HepG2 (cell line): ENCODE measurements around the gene MPV17L2. TPM values are rescaled to one million over a fixed set of nuclear protein-coding genes. Genes with fewer than 3 reads are reported as not detected.

ENCODE experiments used
- ATAC-seq: fragments of 200-7000 bp; cut with Tn5 transposase; 3 replicates; pipeline ENCODE4 v1.9.1; 2020; ENCODE audit warnings: mild to moderate bottlenecking, moderate library complexity
- BruUV-seq: library from RNA; stranded (reverse); fragments of 400-500 nt; replicated peaks from 2 replicates; lab custom pipeline; 2021; lab: Mats Ljungman, UMichigan
- CTCF ChIA-PET: fragments of 300-600 bp; formaldehyde crosslinking; extraction: SDS; loops from one replicate; lab custom pipeline; 2021; ENCODE audit warnings: low total read pairs, inconsistent platforms, low intra/inter-chr PET ratio; lab: Yijun Ruan, JAX
- POLR2A ChIA-PET: fragments of 350-600 bp; sonication (Branson Sonifier 250); formaldehyde crosslinking; loops from one replicate; lab custom pipeline; 2020; ENCODE audit warnings: antibody characterized with exemption, inconsistent platforms; lab: Yijun Ruan, JAX
- DNase-seq: peaks from one replicate; pipeline ENCODE4 v3.0.0-alpha.2; 2015; ENCODE audit warnings: low spot score
- FAIRE-seq: peaks from 3 replicates; lab custom pipeline; 2011; peaks lifted over from hg19 to GRCh38; lab: Jason Lieb, UNC
- H2AFZ ChIP-seq: one replicate; pipeline ENCODE4 v1.6.1; 2011; ENCODE audit warnings: low read length, inconsistent platforms
- H3K27ac ChIP-seq: fragments of 300-600 bp; 3 replicates; pipeline ENCODE4 v1.8.0; 2011; ENCODE audit warnings: mixed run types, mild to moderate bottlenecking, mixed read lengths, low read length, inconsistent platforms; ENCODE audit not compliant: insufficient read depth; ENCODE audit errors: extremely low read length
- H3K27me3 ChIP-seq, 2 experiments: fragments of 200-600 bp in 1 of 2; 2 replicates in 1 of 2; 3 replicates in 1 of 2; pipeline versions ENCODE4 v1.6.0 to v1.8.0; 2011; ENCODE audit warnings: low read length in 2 of 2, mild to moderate bottlenecking in 2 of 2, moderate library complexity in 2 of 2, inconsistent platforms in 1 of 2; ENCODE audit not compliant: insufficient read depth in 2 of 2, control insufficient read depth in 1 of 2
- H3K36me3 ChIP-seq, 2 experiments: fragments of 200-600 bp in 1 of 2; replicated peaks in 1 of 2; 2 replicates in 1 of 2; 3 replicates in 1 of 2; pipeline versions ENCODE4 v1.5.1 to v1.8.0; 2011; ENCODE audit warnings: low read length in 2 of 2, inconsistent platforms in 1 of 2; ENCODE audit not compliant: insufficient read depth in 2 of 2, control insufficient read depth in 1 of 2
- H3K4me1 ChIP-seq: 2 replicates; pipeline ENCODE4 v1.5.1; 2012; ENCODE audit warnings: low read length, inconsistent platforms; ENCODE audit not compliant: insufficient read depth
- H3K4me2 ChIP-seq: 2 replicates; pipeline ENCODE4 v1.6.0; 2011; ENCODE audit warnings: low read depth, low read length, inconsistent platforms
- H3K4me3 ChIP-seq, 3 experiments: fragments of 200-600 bp in 1 of 3; sonication (generic), shearing (Covaris generic) in 1 of 3; replicated peaks in 1 of 3; 2 replicates each; pipeline ENCODE4 v1.5.1; 2011 to 2016; ENCODE audit warnings: low read length in 3 of 3, inconsistent platforms in 2 of 3, low read depth in 2 of 3, mild to moderate bottlenecking in 2 of 3, control low read depth in 1 of 3, mixed read lengths in 1 of 3; ENCODE audit not compliant: insufficient read depth in 1 of 3
- H3K79me2 ChIP-seq: one replicate; pipeline ENCODE4 v1.6.1; 2011; ENCODE audit warnings: low read length, inconsistent platforms; ENCODE audit not compliant: insufficient read depth
- H3K9ac ChIP-seq: 2 replicates; pipeline ENCODE4 v1.6.0; 2011; ENCODE audit warnings: mild to moderate bottlenecking, low read depth, low read length, inconsistent platforms; ENCODE audit not compliant: insufficient read depth
- H3K9me3 ChIP-seq: 2 replicates; pipeline ENCODE4 v1.5.1; 2012; ENCODE audit warnings: mild to moderate bottlenecking, low read length
- H4K20me1 ChIP-seq: 2 replicates; pipeline ENCODE4 v1.6.0; 2011; ENCODE audit warnings: inconsistent platforms, mild to moderate bottlenecking, low read length, moderate library complexity; ENCODE audit not compliant: insufficient read depth
- GABPA ChIP-seq, 2 experiments: IDR thresholded peaks; 2 replicates each; pipeline ENCODE4 v1.6.1; 2011 to 2016; ENCODE audit warnings: low read depth in 2 of 2, low read length in 1 of 2, missing biosample characterization in 1 of 2, missing genetic modification characterization in 1 of 2
- GPN1 ChIP-seq: sonication (generic); formaldehyde crosslinking; IDR thresholded peaks from 2 replicates; pipeline ENCODE4 v1.5.1; 2020; ENCODE audit warnings: missing genetic modification reagents, borderline replicate concordance
- IRF2 ChIP-seq: IDR thresholded peaks from 2 replicates; pipeline ENCODE4 v1.6.1; 2018; ENCODE audit warnings: missing genetic modification reagents, missing compliant biosample characterization
- PTBP1 ChIP-seq: fragments of 200-400 bp; formaldehyde crosslinking; IDR thresholded peaks from 2 replicates; pipeline ENCODE4 v1.6.1; 2018; ENCODE audit warnings: low read length, low read depth; ENCODE audit not compliant: poor library complexity, severe bottlenecking
- TRIM24 ChIP-seq: sonication (generic); formaldehyde crosslinking; IDR thresholded peaks from 2 replicates; pipeline ENCODE4 v1.8.0; 2022; ENCODE audit warnings: mild to moderate bottlenecking, missing genetic modification reagents
- ZBTB7A ChIP-seq: sonication (generic); formaldehyde crosslinking; IDR thresholded peaks from 2 replicates; pipeline ENCODE4 v1.8.0; 2022; ENCODE audit warnings: mild to moderate bottlenecking, missing genetic modification reagents
- ZC3H13 ChIP-seq: sonication (generic); formaldehyde crosslinking; IDR thresholded peaks from 2 replicates; pipeline ENCODE4 v1.8.1; 2023; ENCODE audit warnings: mild to moderate bottlenecking, missing genetic modification reagents, moderate library complexity
- ZNF263 ChIP-seq: sonication (generic); formaldehyde crosslinking; IDR thresholded peaks from 2 replicates; pipeline ENCODE4 v1.4.0; 2020; ENCODE audit warnings: missing genetic modification reagents
- WGBS: methylation state at CpG from one replicate; pipeline ENCODE4 v1.1.6; 2017; ENCODE audit warnings: low lambda C conversion rate; 5-methylcytosine and 5-hydroxymethylcytosine counted together
- in situ Hi-C: cut with HindIII; loops from 2 replicates; pipeline ENCODE4 v1.10.0; 2017; ENCODE audit warnings: low pct_unique_long_range_greater_than_20kb; ENCODE audit not compliant: extremely low pct_ligation_motif_present
- intact Hi-C: fragments of 100-400 bp; cut with micrococcal nuclease; formaldehyde crosslinking; loops from one replicate; pipeline ENCODE4 v1.10.0; 2022; ENCODE audit not compliant: unreplicated experiment
- polyA plus RNA-seq, 8 experiments: library from polyadenylated mRNA; depleted of rRNA in 3 of 8; stranded (reverse) in 7 of 8; unstranded in 1 of 8; fragments of >200 nt; fragmentation: Illumina TruSeq in 4 of 8; extraction: Trizol in 4 of 8; gene quantifications; 2 replicates each; pipeline versions ENCODE4 v1.2.1 to v1.2.3, GENCODE V29; 2011 to 2016; ENCODE audit warnings: low read depth in 4 of 8, missing spikeins in 1 of 8, mixed read lengths in 1 of 8; ENCODE audit not compliant: insufficient read depth in 1 of 8
- total RNA-seq, 5 experiments: library from RNA; depleted of rRNA; stranded (reverse); fragments of >200 nt; fragmentation: Illumina TruSeq; extraction: Trizol; gene quantifications; 2 replicates each; pipeline ENCODE4 v1.2.3, GENCODE V29; 2016; ENCODE audit warnings: low read depth in 1 of 5
- TF ChIP-seq, protein P1 (sequence below), 2 experiments: sonication (generic) in 1 of 2; formaldehyde crosslinking in 1 of 2; IDR thresholded peaks; 2 replicates each; pipeline versions ENCODE4 v1.5.1 to v1.6.1; 2011 to 2020; ENCODE audit warnings: borderline replicate concordance in 1 of 2, low read depth in 1 of 2, low read length in 1 of 2, mild to moderate bottlenecking in 1 of 2, missing genetic modification reagents in 1 of 2, moderate library complexity in 1 of 2
- TF ChIP-seq, protein P2 (sequence below): sonication (generic); formaldehyde crosslinking; IDR thresholded peaks from 2 replicates; pipeline ENCODE4 v1.5.0; 2020; ENCODE audit warnings: mild to moderate bottlenecking, missing genetic modification reagents, borderline replicate concordance
- TF ChIP-seq, protein P3 (sequence below): sonication (generic); formaldehyde crosslinking; conservative IDR thresholded peaks from 2 replicates; pipeline ENCODE4 v1.8.0; 2022; ENCODE audit warnings: low read depth, missing genetic modification reagents
- TF ChIP-seq, protein P4 (sequence below): sonication (generic); formaldehyde crosslinking; IDR thresholded peaks from 2 replicates; pipeline ENCODE4 v1.4.0; 2020; ENCODE audit warnings: missing genetic modification reagents, mild to moderate bottlenecking, borderline replicate concordance

Gene MPV17L2
- total and polyA plus RNA-seq, 2 of the 13 experiments (the other 11 are each of a cell fraction or from before 2014, with no cell fraction given), result 13.6 to 16.7 TPM

DNA sequence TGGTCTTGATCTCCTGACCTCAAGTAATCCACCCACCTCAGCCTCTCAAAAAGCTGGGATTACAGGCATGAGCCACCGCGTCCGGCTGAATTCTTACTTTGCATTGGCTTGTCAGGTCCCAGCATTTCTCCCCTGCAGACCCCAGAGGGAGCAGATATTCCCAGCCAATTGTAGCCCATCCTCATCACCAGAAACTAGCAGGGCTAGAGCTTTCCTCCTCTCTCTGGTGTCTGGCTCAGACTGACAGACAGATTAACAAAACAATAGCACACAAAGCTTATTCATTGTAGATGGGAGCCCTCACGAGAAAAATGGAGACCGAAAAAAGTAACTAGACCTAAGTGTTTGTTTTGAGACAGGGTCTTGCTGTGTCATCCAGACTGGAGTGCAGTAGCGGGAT lies 7.5 kb upstream of the MPV17L2 start:
- no peak overlapping the region for H3K27ac ChIP-seq
- H4K20me1 ChIP-seq, result no peaks in the 10 kb centered on the region
- no peaks in the 10 kb centered on the region for H3K27me3 ChIP-seq
- peak; percentile 33; the same call in 1 of the 3 replicates for ATAC-seq
- no peak overlapping the region for H3K4me2 ChIP-seq
- ChIA-PET POLR2A (interaction anchor here (0.6 to 1.0 kb wide), 3 partner anchors 18 to 334 kb away, joined by 3 read pairs; partner anchors contain the start of gene PIK3R2), CTCF (no interaction called here)
- H3K36me3 ChIP-seq, result no peaks in the 10 kb centered on the region
- intact Hi-C loops (no loop called here), in situ Hi-C loops (no loop called here)
- H2AFZ ChIP-seq, result no peak overlapping the region
- no peak for DNase-seq
- H3K9me3 ChIP-seq, result no peaks in the 10 kb centered on the region
- no peaks in the 10 kb centered on the region for H3K79me2 ChIP-seq
- H3K4me3 ChIP-seq, result no peak overlapping the region
- FAIRE-seq, result no peak
- H3K4me1 ChIP-seq, result peaks cover 28% of the 10 kb centered on the region
- BruUV-seq, result no TSS peak
- no peak overlapping the region for H3K9ac ChIP-seq
- WGBS, result 35% methylated on average over 6 of the region's 6 CpGs
- TF ChIP-seq, protein P1, sequence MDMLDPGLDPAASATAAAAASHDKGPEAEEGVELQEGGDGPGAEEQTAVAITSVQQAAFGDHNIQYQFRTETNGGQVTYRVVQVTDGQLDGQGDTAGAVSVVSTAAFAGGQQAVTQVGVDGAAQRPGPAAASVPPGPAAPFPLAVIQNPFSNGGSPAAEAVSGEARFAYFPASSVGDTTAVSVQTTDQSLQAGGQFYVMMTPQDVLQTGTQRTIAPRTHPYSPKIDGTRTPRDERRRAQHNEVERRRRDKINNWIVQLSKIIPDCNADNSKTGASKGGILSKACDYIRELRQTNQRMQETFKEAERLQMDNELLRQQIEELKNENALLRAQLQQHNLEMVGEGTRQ (IDR thresholded peaks at IDR 0.05; ENCODE audit: low read depth, low read length), result no peak
- TF ChIP-seq, protein P1 (CRISPR knock-in tag; IDR thresholded peaks at IDR 0.05; ENCODE audit: borderline replicate concordance), result no peak
- TF ChIP-seq, protein P2, sequence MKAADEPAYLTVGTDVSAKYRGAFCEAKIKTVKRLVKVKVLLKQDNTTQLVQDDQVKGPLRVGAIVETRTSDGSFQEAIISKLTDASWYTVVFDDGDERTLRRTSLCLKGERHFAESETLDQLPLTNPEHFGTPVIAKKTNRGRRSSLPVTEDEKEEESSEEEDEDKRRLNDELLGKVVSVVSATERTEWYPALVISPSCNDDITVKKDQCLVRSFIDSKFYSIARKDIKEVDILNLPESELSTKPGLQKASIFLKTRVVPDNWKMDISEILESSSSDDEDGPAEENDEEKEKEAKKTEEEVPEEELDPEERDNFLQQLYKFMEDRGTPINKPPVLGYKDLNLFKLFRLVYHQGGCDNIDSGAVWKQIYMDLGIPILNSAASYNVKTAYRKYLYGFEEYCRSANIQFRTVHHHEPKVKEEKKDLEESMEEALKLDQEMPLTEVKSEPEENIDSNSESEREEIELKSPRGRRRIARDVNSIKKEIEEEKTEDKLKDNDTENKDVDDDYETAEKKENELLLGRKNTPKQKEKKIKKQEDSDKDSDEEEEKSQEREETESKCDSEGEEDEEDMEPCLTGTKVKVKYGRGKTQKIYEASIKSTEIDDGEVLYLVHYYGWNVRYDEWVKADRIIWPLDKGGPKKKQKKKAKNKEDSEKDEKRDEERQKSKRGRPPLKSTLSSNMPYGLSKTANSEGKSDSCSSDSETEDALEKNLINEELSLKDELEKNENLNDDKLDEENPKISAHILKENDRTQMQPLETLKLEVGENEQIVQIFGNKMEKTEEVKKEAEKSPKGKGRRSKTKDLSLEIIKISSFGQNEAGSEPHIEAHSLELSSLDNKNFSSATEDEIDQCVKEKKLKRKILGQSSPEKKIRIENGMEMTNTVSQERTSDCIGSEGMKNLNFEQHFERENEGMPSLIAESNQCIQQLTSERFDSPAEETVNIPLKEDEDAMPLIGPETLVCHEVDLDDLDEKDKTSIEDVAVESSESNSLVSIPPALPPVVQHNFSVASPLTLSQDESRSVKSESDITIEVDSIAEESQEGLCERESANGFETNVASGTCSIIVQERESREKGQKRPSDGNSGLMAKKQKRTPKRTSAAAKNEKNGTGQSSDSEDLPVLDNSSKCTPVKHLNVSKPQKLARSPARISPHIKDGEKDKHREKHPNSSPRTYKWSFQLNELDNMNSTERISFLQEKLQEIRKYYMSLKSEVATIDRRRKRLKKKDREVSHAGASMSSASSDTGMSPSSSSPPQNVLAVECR, result no peak
- TF ChIP-seq, protein P3, sequence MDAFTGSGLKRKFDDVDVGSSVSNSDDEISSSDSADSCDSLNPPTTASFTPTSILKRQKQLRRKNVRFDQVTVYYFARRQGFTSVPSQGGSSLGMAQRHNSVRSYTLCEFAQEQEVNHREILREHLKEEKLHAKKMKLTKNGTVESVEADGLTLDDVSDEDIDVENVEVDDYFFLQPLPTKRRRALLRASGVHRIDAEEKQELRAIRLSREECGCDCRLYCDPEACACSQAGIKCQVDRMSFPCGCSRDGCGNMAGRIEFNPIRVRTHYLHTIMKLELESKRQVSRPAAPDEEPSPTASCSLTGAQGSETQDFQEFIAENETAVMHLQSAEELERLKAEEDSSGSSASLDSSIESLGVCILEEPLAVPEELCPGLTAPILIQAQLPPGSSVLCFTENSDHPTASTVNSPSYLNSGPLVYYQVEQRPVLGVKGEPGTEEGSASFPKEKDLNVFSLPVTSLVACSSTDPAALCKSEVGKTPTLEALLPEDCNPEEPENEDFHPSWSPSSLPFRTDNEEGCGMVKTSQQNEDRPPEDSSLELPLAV, result no peak
- TF ChIP-seq, protein P4, sequence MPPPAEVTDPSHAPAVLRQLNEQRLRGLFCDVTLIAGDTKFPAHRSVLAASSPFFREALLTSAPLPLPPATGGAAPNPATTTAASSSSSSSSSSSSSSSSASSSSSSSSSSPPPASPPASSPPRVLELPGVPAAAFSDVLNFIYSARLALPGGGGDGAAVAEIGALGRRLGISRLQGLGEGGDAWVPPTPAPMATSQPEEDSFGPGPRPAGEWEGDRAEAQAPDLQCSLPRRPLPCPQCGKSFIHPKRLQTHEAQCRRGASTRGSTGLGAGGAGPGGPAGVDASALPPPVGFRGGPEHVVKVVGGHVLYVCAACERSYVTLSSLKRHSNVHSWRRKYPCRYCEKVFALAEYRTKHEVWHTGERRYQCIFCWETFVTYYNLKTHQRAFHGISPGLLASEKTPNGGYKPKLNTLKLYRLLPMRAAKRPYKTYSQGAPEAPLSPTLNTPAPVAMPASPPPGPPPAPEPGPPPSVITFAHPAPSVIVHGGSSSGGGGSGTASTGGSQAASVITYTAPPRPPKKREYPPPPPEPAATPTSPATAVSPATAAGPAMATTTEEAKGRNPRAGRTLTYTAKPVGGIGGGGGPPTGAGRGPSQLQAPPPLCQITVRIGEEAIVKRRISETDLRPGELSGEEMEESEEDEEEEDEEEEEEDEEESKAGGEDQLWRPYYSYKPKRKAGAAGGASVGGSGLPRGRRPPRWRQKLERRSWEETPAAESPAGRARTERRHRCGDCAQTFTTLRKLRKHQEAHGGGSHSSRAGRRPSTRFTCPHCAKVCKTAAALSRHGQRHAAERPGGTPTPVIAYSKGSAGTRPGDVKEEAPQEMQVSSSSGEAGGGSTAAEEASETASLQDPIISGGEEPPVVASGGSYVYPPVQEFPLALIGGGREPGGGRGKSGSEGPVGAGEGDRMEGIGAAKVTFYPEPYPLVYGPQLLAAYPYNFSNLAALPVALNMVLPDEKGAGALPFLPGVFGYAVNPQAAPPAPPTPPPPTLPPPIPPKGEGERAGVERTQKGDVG, result no peak
- TF ChIP-seq ZNF263 (CRISPR knock-in tag) (no peak), GABPA (IDR thresholded peaks at IDR 0.05; ENCODE audit: low read depth, low read length) (no peak), GABPA (CRISPR knock-in tag; IDR thresholded peaks at IDR 0.05; ENCODE audit: low read depth) (no peak), IRF2 (no peak), ZC3H13 (CRISPR knock-in tag) (no peak), TRIM24 (CRISPR knock-in tag) (no peak), ZBTB7A (CRISPR knock-in tag) (no peak), PTBP1 (no peak), GPN1 (CRISPR knock-in tag) (no peak)
